Mucosa of rectum (tissue), 2 donors: Measurements from ENCODE around the gene CBY1.

Source experiments
- H3K27ac ChIP-seq, 2 donors: one replicate each; pipeline ENCODE4 v1.7.0; 2013; ENCODE audit warnings: inconsistent platforms in 2 of 2, low read depth in 2 of 2, low read length in 2 of 2
- H3K27me3 ChIP-seq, 2 donors: one replicate each; pipeline ENCODE4 v1.7.0; 2013; ENCODE audit warnings: low read length in 2 of 2; ENCODE audit not compliant: control insufficient read depth in 2 of 2, insufficient read depth in 2 of 2
- H3K36me3 ChIP-seq, 2 donors: one replicate each; pipeline ENCODE4 v1.7.0; 2013; ENCODE audit warnings: low read length in 2 of 2; ENCODE audit not compliant: control insufficient read depth in 2 of 2, insufficient read depth in 2 of 2
- H3K4me1 ChIP-seq, 2 donors: one replicate each; pipeline ENCODE4 v1.7.0; 2013; ENCODE audit warnings: low read length in 2 of 2, mild to moderate bottlenecking in 1 of 2; ENCODE audit not compliant: control insufficient read depth in 2 of 2, insufficient read depth in 2 of 2
- H3K4me3 ChIP-seq, 2 donors: one replicate each; pipeline ENCODE4 v1.7.0; 2013; ENCODE audit warnings: low read length in 2 of 2
- H3K9ac ChIP-seq, 2 donors: one replicate each; pipeline ENCODE4 v1.7.0; 2013; ENCODE audit warnings: low read length in 2 of 2, low read depth in 1 of 2, mild to moderate bottlenecking in 1 of 2
- H3K9me3 ChIP-seq, 2 donors: one replicate each; pipeline ENCODE4 v1.7.0; 2013; ENCODE audit warnings: low read length in 2 of 2; ENCODE audit not compliant: control insufficient read depth in 2 of 2
- donor health status: healthy.
- donor health status: Normal muscosa, but diverticular disease.

CBY1 gene

DNA sequence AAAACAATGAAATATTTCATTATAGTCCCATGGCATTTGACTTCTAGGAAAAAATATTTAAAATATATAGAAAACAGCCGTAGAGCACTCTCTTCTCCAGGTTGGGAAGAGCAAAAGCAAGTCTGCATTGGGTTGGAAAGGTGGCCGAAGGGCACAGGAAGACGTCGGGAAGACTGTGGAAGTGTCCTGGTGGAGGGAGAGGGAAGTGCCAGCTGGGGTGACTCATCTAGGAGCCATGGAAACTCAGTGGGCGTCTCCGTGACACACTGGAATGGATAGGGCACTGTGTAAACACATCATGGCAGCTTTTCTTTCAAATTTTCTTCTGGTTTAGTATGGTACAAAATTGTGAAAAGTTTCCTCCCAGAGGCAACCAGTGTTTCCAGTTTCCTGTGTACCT is 62.0 kb downstream of the CBY1 start:
- H3K9me3 ChIP-seq = no peaks in the 10 kb centered on the region
- H3K36me3 ChIP-seq = peaks cover 32 to 47% of the 10 kb centered on the region in 2 donors
- H3K27me3 ChIP-seq = no peaks in the 10 kb centered on the region
- H3K4me1 ChIP-seq = no peaks in the 10 kb centered on the region
- no peak overlapping the region for H3K27ac ChIP-seq
- H3K4me3 ChIP-seq = no peak overlapping the region
- no peak overlapping the region for H3K9ac ChIP-seq

GRCh38 chr22:38719196-38719595 is 62.8 kb downstream of the CBY1 start:
- no peaks in the 10 kb centered on the region for H3K9me3 ChIP-seq
- no peak overlapping the region for H3K4me3 ChIP-seq
- H3K27me3 ChIP-seq = no peaks in the 10 kb centered on the region
- H3K9ac ChIP-seq = no peak overlapping the region
- H3K27ac ChIP-seq = no peak overlapping the region
- H3K36me3 ChIP-seq = peaks cover 39 to 55% of the 10 kb centered on the region in 2 donors
- H3K4me1 ChIP-seq = no peaks in the 10 kb centered on the region

DNA sequence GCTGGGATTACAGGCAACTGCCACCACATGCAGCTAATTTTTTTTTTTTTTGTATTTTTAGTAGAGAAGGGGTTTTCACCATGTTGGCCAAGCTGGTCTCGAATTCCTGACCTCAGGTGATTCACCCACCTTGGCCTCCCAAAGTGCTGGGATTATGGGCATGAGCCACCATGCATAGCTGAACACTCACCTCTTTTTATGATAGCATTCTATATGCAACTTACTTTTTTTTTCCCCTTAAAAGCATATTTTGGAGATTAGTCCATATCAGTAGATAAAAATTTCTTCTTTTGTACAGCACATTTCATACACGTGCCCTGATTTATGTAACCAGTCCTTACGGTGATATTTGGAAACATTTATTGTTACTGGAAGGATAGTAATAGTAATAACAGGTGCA is 63.9 kb downstream of the CBY1 start:
- Histone ChIP-seq H3K36me3 (peaks cover 50 to 66% of the 10 kb centered on the region in 2 donors), H3K27ac (no peak overlapping the region), H3K27me3 (no peaks in the 10 kb centered on the region), H3K4me1 (no peaks in the 10 kb centered on the region), H3K4me3 (no peak overlapping the region), H3K9ac (no peak overlapping the region), H3K9me3 (no peaks in the 10 kb centered on the region)

- no peak overlapping the region for H3K27ac ChIP-seq
- H3K4me3 ChIP-seq = no peak overlapping the region
- no peak overlapping the region for H3K9ac ChIP-seq
- H3K9me3 ChIP-seq = no peaks in the 10 kb centered on the region
- no peaks in the 10 kb centered on the region for H3K27me3 ChIP-seq
- H3K4me1 ChIP-seq = no peaks in the 10 kb centered on the region
- H3K36me3 ChIP-seq = peaks cover 53 to 71% of the 10 kb centered on the region in 2 donors
Observed at GRCh38 chr22:38721551-38721950, 65.1 kb downstream of the CBY1 start.
